Common myeloid progenitor, CD34-positive (primary cell): ENCODE data around the gene LRFN2.

Experiments used
- CTCF ChIA-PET: fragments of 350-600 bp; sonication (Branson Sonifier 250); formaldehyde crosslinking; loops from one replicate; lab custom pipeline; 2021; ENCODE audit warnings: antibody characterized with exemption; lab: Charles Lee
- POLR2A ChIA-PET: fragments of 350-600 bp; sonication (Branson Sonifier 250); formaldehyde crosslinking; loops from one replicate; lab custom pipeline; 2021; ENCODE audit warnings: antibody characterized with exemption; lab: Charles Lee
- DNase-seq, 3 donors: peaks; one replicate each; pipeline versions ENCODE4 v3.0.0 to v3.0.0-alpha.2; 2013
- H3K27ac ChIP-seq, 2 experiments: 1 replicate in 1 of 2; 2 replicates in 1 of 2; pipeline ENCODE4 v1.7.0; 2013; ENCODE audit warnings: inconsistent platforms in 2 of 2, low read length in 2 of 2, mild to moderate bottlenecking in 2 of 2, low read depth in 1 of 2, moderate library complexity in 1 of 2; ENCODE audit not compliant: severe bottlenecking in 2 of 2, insufficient read depth in 1 of 2, poor library complexity in 1 of 2
- H3K27me3 ChIP-seq, 5 experiments: replicated peaks in 2 of 5; 1 replicate in 3 of 5; 2 replicates in 2 of 5; pipeline versions ENCODE4 v1.6.1 to v1.7.0; 2013; ENCODE audit warnings: low read length in 4 of 5, mild to moderate bottlenecking in 2 of 5, moderate library complexity in 2 of 5, inconsistent platforms in 1 of 5; ENCODE audit not compliant: insufficient read depth in 5 of 5, control insufficient read depth in 4 of 5
- H3K36me3 ChIP-seq, 4 experiments: 1 replicate in 2 of 4; 2 replicates in 2 of 4; pipeline versions ENCODE4 v1.6.1 to v1.7.0; 2013; ENCODE audit warnings: low read length in 3 of 4, control low read depth in 1 of 4, mild to moderate bottlenecking in 1 of 4; ENCODE audit not compliant: control insufficient read depth in 4 of 4, insufficient read depth in 4 of 4
- H3K4me1 ChIP-seq, 4 experiments: 1 replicate in 3 of 4; 2 replicates in 1 of 4; pipeline versions ENCODE4 v1.6.1 to v1.7.1; 2013; ENCODE audit warnings: low read length in 3 of 4, mild to moderate bottlenecking in 3 of 4, control low read depth in 1 of 4, inconsistent platforms in 1 of 4, moderate library complexity in 1 of 4; ENCODE audit not compliant: control insufficient read depth in 4 of 4, insufficient read depth in 4 of 4; ENCODE audit errors: control extremely low read depth in 1 of 4
- H3K4me3 ChIP-seq, 7 experiments: 1 replicate in 4 of 7; 2 replicates in 3 of 7; pipeline versions ENCODE4 v1.5.1 to v1.7.0; 2013; ENCODE audit warnings: mild to moderate bottlenecking in 7 of 7, low read length in 6 of 7, moderate library complexity in 6 of 7, inconsistent platforms in 2 of 7, low read depth in 2 of 7, control low read depth in 1 of 7; ENCODE audit not compliant: insufficient read depth in 4 of 7, control insufficient read depth in 1 of 7; ENCODE audit errors: extremely low read depth in 1 of 7
- H3K9me3 ChIP-seq, 5 experiments: 1 replicate in 4 of 5; 2 replicates in 1 of 5; pipeline versions ENCODE4 v1.6.1 to v1.7.1; 2013; ENCODE audit warnings: low read length in 4 of 5, mild to moderate bottlenecking in 2 of 5, inconsistent platforms in 1 of 5, low read depth in 1 of 5, moderate library complexity in 1 of 5; ENCODE audit not compliant: control insufficient read depth in 4 of 5, insufficient read depth in 2 of 5; ENCODE audit errors: control extremely low read depth in 1 of 5
- WGBS: methylation state at CpG from one replicate; pipeline ENCODE4 v1.1.5; 2013; ENCODE audit not compliant: insufficient coverage; 5-methylcytosine and 5-hydroxymethylcytosine counted together

LRFN2 gene

GRCh38 chr6:40439026-40439800, 148.0 kb downstream of the LRFN2 start:
- peak overlapping the region in 1 of 2 experiments; percentile 27 for H3K27ac ChIP-seq
- H3K27me3 ChIP-seq = no peaks in the 10 kb centered on the region
- H3K4me3 ChIP-seq = peak overlapping the region in 1 of 7 experiments; percentile 9
- peaks cover 0 to 46% (median 27%) of the 10 kb centered on the region in 4 experiments for H3K4me1 ChIP-seq
- whole genome bisulfite sequencing = 29% methylated on average over 5 of the region's 7 CpGs
- no peaks in the 10 kb centered on the region for H3K9me3 ChIP-seq
- POLR2A ChIA-PET = no interaction called here
- DNase-seq = peak; percentile 26 to 85 (median 58)
- CTCF ChIA-PET = interaction anchor here (1.3 to 1.7 kb wide), 2 partner anchors 16 to 38 kb away, joined by 3 read pairs; no protein-coding TSS in a partner anchor
- H3K36me3 ChIP-seq = no peaks in the 10 kb centered on the region

GRCh38 chr6:40438246-40438887, 148.8 kb downstream of the LRFN2 start:
- DNase-seq = peak; percentile 61 to 95 (median 87)

GRCh38 chr6:40437631-40438030, 149.5 kb downstream of the LRFN2 start:
- H3K4me1 ChIP-seq = peaks cover 0 to 46% (median 27%) of the 10 kb centered on the region in 4 experiments
- ChIA-PET CTCF (interaction anchor here (1.3 to 1.4 kb wide), 2 partner anchors 15 to 150 kb away, joined by 3 read pairs; no protein-coding TSS in a partner anchor), POLR2A (no interaction called here)
- no peak overlapping the region for H3K27ac ChIP-seq
- no peaks in the 10 kb centered on the region for H3K36me3 ChIP-seq
- H3K27me3 ChIP-seq = no peaks in the 10 kb centered on the region
- DNase-seq = no peak
- H3K9me3 ChIP-seq = no peaks in the 10 kb centered on the region
- no peak overlapping the region for H3K4me3 ChIP-seq
- WGBS = 92% methylated on average over 2 of the region's 2 CpGs

More at GRCh38 chr6:40438246-40438887, 148.8 kb downstream of the LRFN2 start:
- POLR2A ChIA-PET = no interaction called here
- WGBS = 38% methylated on average over 1 of the region's 6 CpGs
- Histone ChIP-seq H3K4me3 (peak overlapping the region in 1 of 7 experiments; percentile 9), H3K36me3 (no peaks in the 10 kb centered on the region), H3K9me3 (no peaks in the 10 kb centered on the region), H3K27me3 (no peaks in the 10 kb centered on the region), H3K27ac (peak overlapping the region in 1 of 2 experiments; percentile 27), H3K4me1 (peaks cover 0 to 46% (median 27%) of the 10 kb centered on the region in 4 experiments)
- CTCF ChIA-PET = interaction anchor here (1.3 kb wide), 1 partner anchor 15 kb away, joined by 3 read pairs; no protein-coding TSS in a partner anchor

GRCh38 chr6:40436685-40437604, 150.2 kb downstream of the LRFN2 start:
- DNase-seq = peak; percentile 86 to 96 (median 93)
- Histone ChIP-seq H3K36me3 (no peaks in the 10 kb centered on the region), H3K27ac (no peak overlapping the region), H3K4me3 (peak overlapping the region in 1 of 7 experiments; percentile 13), H3K27me3 (no peaks in the 10 kb centered on the region), H3K9me3 (no peaks in the 10 kb centered on the region), H3K4me1 (peaks cover 0 to 46% (median 27%) of the 10 kb centered on the region in 4 experiments)
- CTCF ChIA-PET = interaction anchor here (1.4 kb wide), 1 partner anchor 151 kb away, joined by 3 read pairs; no protein-coding TSS in a partner anchor
- POLR2A ChIA-PET = no interaction called here
- WGBS = 96% methylated on average over 5 of the region's 8 CpGs

- no peaks in the 10 kb centered on the region for H3K36me3 ChIP-seq
- peaks cover 0 to 20% (median 10%) of the 10 kb centered on the region in 4 experiments for H3K4me1 ChIP-seq
- no peak overlapping the region for H3K27ac ChIP-seq
- WGBS = 97% methylated on average over 6 of the region's 6 CpGs
- POLR2A ChIA-PET = no interaction called here
- H3K4me3 ChIP-seq = no peak overlapping the region
- no peaks in the 10 kb centered on the region for H3K9me3 ChIP-seq
- DNase-seq = no peak
- CTCF ChIA-PET = no interaction called here
- no peaks in the 10 kb centered on the region for H3K27me3 ChIP-seq
These were observed 154.2 kb downstream of the LRFN2 start for GRCh38 chr6:40432982-40433381.

- WGBS = 95% methylated on average over 12 of the region's 12 CpGs
- Histone ChIP-seq H3K36me3 (no peaks in the 10 kb centered on the region), H3K27me3 (no peaks in the 10 kb centered on the region), H3K4me3 (no peak overlapping the region), H3K27ac (no peak overlapping the region), H3K4me1 (peaks cover 0 to 7% (median under 1%) of the 10 kb centered on the region in 4 experiments), H3K9me3 (no peaks in the 10 kb centered on the region)
- DNase-seq = no peak
- CTCF ChIA-PET = no interaction called here
- POLR2A ChIA-PET = no interaction called here
These were observed 155.5 kb downstream of the LRFN2 start for GRCh38 chr6:40431706-40432105.
